Measurements from ENCODE around the gene GLRX3. TPM values are rescaled to one million over a fixed set of nuclear protein-coding genes. Genes with fewer than 3 reads are reported as not detected.

GLRX3 gene
- polyA plus RNA-seq, 1 donor = 66.0 TPM

DNA sequence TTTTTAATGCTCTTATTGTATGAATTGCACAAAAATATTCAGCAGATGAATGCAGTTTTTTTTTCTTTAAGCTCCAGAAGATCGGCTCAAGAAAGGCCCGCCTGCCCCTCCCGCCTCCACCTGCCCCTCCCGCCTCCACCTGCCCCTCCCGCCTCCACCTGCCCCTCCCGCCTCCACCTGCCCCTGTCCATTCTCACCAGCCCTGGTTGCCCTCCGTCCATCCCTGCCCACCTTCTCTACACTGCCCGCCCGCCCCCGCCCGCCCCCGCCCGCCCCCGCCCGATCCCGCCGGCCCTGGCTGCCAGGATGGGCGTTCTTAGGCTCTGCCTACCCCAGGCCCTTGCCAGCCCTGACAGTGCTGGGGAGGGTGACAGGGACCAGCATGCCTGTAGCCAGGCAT lies 67.4 kb downstream of the GLRX3 start:
- no peaks in the 10 kb centered on the region for H3K36me3 ChIP-seq (ENCODE audit: control insufficient read depth, insufficient read depth, low read length)
- no peak overlapping the region for H3K27ac ChIP-seq (ENCODE audit: low read length)
- no peaks in the 10 kb centered on the region for H3K27me3 ChIP-seq (ENCODE audit: control insufficient read depth, insufficient read depth, low read length)
- no peak overlapping the region for H3K4me3 ChIP-seq (ENCODE audit: low read length)
- H3K9me3 ChIP-seq (ENCODE audit: control insufficient read depth, low read depth, low read length) = peaks cover 5% of the 10 kb centered on the region
- no peak for DNase-seq
- H3K4me1 ChIP-seq (ENCODE audit: control insufficient read depth, insufficient read depth, low read length) = no peaks in the 10 kb centered on the region
- WGBS (ENCODE audit: insufficient coverage, low lambda C conversion rate) = no CpG with 5 or more reads among the region's 18 CpGs

DNA sequence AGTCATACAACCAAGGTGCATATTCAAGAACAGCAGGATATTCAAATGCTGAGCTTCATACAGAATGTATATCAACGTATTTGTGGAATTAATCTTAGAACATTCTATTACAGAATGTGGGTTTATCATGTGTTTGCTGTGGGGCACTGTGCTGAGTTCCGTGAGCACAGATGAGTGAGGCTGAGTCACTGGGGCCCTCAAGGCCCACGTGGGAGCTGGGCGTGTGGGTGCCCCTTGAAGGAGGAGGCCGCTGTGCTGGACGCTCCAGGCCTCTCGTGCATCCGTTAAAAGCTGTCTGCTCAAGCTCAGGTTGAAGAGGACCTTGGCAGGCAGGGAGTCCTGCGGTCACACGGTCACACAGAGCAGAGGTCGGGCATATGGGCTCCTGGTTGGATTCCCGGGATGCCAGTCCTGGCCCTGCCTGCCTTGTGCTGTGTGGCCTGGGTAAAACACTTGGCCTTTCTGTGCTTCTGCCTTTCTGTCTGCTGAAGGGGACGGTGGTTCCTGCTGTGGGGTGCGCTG lies 70.1 kb downstream of the GLRX3 start:
- Histone ChIP-seq H3K9me3 (ENCODE audit: control insufficient read depth, low read depth, low read length) (peaks cover 5% of the 10 kb centered on the region), H3K4me1 (ENCODE audit: control insufficient read depth, insufficient read depth, low read length) (no peaks in the 10 kb centered on the region), H3K27ac (ENCODE audit: low read length) (no peak overlapping the region), H3K4me3 (ENCODE audit: low read length) (no peak overlapping the region), H3K27me3 (ENCODE audit: control insufficient read depth, insufficient read depth, low read length) (no peaks in the 10 kb centered on the region), H3K36me3 (ENCODE audit: control insufficient read depth, insufficient read depth, low read length) (no peaks in the 10 kb centered on the region)
- WGBS (ENCODE audit: insufficient coverage, low lambda C conversion rate) = 100% methylated on average over 1 of the region's 14 CpGs
- DNase-seq = no peak

DNA sequence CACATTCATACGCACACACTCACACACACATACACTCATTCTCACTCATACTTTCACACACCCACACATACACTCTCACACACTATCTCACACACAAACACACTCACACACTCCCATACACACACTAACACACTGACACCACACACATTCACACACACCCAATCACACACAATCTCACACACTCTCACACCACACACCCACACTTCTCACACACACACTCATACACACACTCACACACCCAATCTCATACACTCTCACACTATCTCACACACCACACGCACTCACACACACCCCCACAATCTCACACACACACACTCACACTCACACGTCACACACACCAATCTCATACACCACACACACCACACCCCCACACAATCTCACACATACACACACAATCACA lies 71.0 kb downstream of the GLRX3 start:
- Histone ChIP-seq H3K27ac (ENCODE audit: low read length) (no peak overlapping the region), H3K4me1 (ENCODE audit: control insufficient read depth, insufficient read depth, low read length) (no peaks in the 10 kb centered on the region), H3K36me3 (ENCODE audit: control insufficient read depth, insufficient read depth, low read length) (no peaks in the 10 kb centered on the region), H3K4me3 (ENCODE audit: low read length) (no peak overlapping the region), H3K27me3 (ENCODE audit: control insufficient read depth, insufficient read depth, low read length) (no peaks in the 10 kb centered on the region), H3K9me3 (ENCODE audit: control insufficient read depth, low read depth, low read length) (peaks cover 5% of the 10 kb centered on the region)
- WGBS (ENCODE audit: insufficient coverage, low lambda C conversion rate) = no CpG with 5 or more reads among the region's 3 CpGs
- no peak for DNase-seq

DNA sequence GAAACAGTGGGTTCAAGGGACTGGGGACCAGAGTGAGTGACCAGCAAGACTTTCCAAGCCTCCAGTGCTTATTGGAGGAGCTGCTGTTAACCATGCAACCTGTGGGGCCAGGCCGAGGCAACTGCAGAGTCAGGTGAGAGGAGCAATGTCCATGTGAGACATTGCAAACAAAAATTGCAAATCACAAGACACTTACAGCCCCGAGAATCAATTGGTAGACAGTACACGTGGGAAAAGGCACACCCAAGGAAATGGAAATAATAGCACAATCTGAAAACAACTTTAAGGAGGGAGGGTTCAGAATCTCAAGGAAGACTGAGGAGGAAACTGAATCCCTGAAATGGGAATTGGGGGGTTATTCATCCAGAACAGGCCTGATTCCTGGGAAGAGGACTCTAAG lies 72.6 kb downstream of the GLRX3 start:
- no peaks in the 10 kb centered on the region for H3K9me3 ChIP-seq (ENCODE audit: control insufficient read depth, low read depth, low read length)
- no peak overlapping the region for H3K27ac ChIP-seq (ENCODE audit: low read length)
- H3K27me3 ChIP-seq (ENCODE audit: control insufficient read depth, insufficient read depth, low read length) = no peaks in the 10 kb centered on the region
- DNase-seq = no peak
- H3K36me3 ChIP-seq (ENCODE audit: control insufficient read depth, insufficient read depth, low read length) = no peaks in the 10 kb centered on the region
- no peak overlapping the region for H3K4me3 ChIP-seq (ENCODE audit: low read length)
- H3K4me1 ChIP-seq (ENCODE audit: control insufficient read depth, insufficient read depth, low read length) = peaks cover 5% of the 10 kb centered on the region
- no CpG with 5 or more reads among the region's 3 CpGs for WGBS (ENCODE audit: insufficient coverage, low lambda C conversion rate)

DNA sequence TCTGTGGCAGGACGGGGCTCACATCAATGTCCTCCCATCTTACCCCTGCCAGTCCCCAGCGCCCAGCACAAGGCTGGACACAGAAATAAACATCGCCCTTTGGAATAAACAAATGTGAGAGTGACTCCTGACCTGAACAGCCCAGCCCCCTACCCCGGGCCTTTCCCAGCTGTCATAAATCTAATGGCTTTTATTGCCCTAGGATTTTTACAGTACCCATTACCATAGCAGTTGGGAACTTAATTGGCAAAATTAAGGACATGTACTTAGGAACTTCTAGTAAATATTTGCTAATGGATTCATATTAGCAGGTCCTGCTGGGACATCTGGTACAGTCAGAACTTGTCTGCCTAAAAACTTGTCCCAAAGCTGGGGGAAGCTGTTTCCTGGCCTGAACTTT lies 76.6 kb downstream of the GLRX3 start:
- no peak overlapping the region for H3K27ac ChIP-seq (ENCODE audit: low read length)
- WGBS (ENCODE audit: insufficient coverage, low lambda C conversion rate) = no CpG with 5 or more reads among the region's 4 CpGs
- no peaks in the 10 kb centered on the region for H3K36me3 ChIP-seq (ENCODE audit: control insufficient read depth, insufficient read depth, low read length)
- H3K4me1 ChIP-seq (ENCODE audit: control insufficient read depth, insufficient read depth, low read length) = peaks cover 5% of the 10 kb centered on the region
- peak in 1 of 2 donors; percentile 5 for DNase-seq
- H3K4me3 ChIP-seq (ENCODE audit: low read length) = no peak overlapping the region
- H3K27me3 ChIP-seq (ENCODE audit: control insufficient read depth, insufficient read depth, low read length) = no peaks in the 10 kb centered on the region
- H3K9me3 ChIP-seq (ENCODE audit: control insufficient read depth, low read depth, low read length) = no peaks in the 10 kb centered on the region

DNA sequence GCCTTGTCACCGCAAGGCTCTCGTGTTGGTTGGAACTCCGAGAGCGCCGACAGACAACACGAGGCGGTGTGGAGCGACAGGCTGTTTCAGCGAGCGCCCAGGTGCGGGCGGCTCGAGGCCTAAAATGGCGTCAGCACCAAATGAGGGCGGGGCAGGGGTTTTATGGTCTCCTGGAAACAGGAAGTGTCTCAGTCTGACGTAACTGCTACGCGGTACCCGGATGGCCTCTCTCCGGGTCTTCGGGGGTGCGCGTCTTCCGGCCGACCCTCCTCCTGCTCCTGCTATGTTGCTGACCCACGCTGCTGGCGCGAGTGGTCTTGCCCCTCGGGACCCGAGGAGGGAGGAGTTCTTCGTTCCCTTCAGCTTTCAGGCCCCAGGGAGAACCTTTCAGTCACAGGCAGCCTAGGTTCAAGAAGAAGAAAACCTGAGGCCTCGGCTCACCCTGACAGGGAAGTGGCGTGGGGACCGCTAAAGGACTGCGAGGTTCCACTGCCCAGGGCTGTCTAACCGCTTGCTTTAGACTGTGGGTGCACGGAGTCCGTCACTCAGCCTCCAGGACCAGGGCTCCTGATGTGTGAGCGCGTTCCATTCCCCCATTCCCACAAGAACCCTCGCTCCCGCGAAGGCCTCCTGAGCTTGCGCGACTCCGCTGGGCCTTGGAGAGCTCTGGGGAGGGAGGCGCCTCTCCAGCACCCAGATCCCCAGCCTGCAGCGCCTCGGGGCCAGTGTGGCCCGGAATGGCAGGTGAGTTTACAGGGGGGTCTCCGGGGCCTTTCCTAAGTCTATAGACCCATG lies 77.3 kb downstream of the GLRX3 start:
- Histone ChIP-seq H3K4me1 (ENCODE audit: control insufficient read depth, insufficient read depth, low read length) (peaks cover 5% of the 10 kb centered on the region), H3K4me3 (ENCODE audit: low read length) (no peak overlapping the region), H3K27ac (ENCODE audit: low read length) (no peak overlapping the region), H3K36me3 (ENCODE audit: control insufficient read depth, insufficient read depth, low read length) (no peaks in the 10 kb centered on the region), H3K9me3 (ENCODE audit: control insufficient read depth, low read depth, low read length) (no peaks in the 10 kb centered on the region), H3K27me3 (ENCODE audit: control insufficient read depth, insufficient read depth, low read length) (no peaks in the 10 kb centered on the region)
- 100% methylated on average over 3 of the region's 51 CpGs for WGBS (ENCODE audit: insufficient coverage, low lambda C conversion rate)
- no peak for DNase-seq

DNA sequence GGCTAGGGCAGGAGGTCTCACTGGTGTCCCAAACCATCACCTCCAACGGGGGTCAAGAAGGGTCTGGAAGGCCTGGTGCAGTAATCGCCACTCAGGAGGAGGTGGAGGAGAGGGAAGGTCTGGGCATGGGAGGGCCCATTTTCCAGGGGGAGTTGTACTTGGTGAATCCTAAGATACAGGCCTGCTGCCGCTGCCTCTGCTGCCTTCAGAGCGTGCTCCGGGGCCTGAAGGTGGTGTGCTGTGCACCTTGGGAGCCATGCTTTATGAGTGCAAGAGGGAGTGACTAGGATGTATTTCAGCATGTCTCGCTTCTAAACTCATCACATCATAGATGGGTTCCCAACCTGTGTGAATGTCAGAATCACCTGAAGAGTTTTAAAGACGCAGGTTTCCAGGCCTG lies 78.2 kb downstream of the GLRX3 start:
- WGBS (ENCODE audit: insufficient coverage, low lambda C conversion rate) = no CpG with 5 or more reads among the region's 7 CpGs
- H3K4me3 ChIP-seq (ENCODE audit: low read length) = no peak overlapping the region
- DNase-seq = no peak
- no peaks in the 10 kb centered on the region for H3K9me3 ChIP-seq (ENCODE audit: control insufficient read depth, low read depth, low read length)
- H3K4me1 ChIP-seq (ENCODE audit: control insufficient read depth, insufficient read depth, low read length) = peaks cover 5% of the 10 kb centered on the region
- H3K27ac ChIP-seq (ENCODE audit: low read length) = no peak overlapping the region
- H3K36me3 ChIP-seq (ENCODE audit: control insufficient read depth, insufficient read depth, low read length) = no peaks in the 10 kb centered on the region
- H3K27me3 ChIP-seq (ENCODE audit: control insufficient read depth, insufficient read depth, low read length) = no peaks in the 10 kb centered on the region

DNA sequence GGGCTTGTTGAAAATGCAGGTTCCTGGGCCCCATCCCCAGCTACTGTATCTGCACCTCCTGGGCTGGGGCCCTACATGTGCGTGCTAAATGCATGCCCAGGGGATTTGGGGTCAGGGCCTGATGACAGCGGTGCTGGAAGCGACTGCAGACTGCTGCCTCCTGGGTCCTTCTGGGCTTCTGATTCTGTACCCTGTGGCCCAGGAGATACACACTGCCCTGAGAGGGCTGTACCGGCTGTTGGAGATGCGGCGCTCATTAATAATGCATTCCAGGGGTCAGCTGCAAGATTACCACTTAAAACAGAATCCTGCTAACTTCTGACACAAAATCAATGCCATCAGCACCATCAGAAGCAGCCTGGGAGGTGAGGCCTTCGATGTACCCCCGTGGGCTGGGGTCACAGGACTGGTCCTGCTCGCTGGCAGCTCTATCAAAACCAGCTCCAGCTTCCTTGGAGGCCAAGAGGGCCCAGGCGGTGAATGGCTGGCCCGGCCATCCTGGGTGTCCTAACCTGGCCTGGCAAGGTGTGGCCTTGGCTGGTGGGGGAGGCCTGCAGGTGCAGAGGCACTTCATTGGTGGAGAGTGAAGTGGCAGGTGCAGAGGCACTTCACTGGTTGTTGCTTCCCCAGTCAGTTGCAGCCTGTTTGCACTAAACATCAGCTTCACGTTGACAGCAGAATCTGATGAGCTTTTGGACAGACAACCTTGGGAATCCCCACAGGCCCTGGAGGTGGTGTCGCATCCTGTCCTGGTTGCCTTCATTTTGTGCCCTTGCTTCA lies 79.2 kb downstream of the GLRX3 start:
- Histone ChIP-seq H3K27me3 (ENCODE audit: control insufficient read depth, insufficient read depth, low read length) (no peaks in the 10 kb centered on the region), H3K4me1 (ENCODE audit: control insufficient read depth, insufficient read depth, low read length) (peaks cover 5% of the 10 kb centered on the region), H3K27ac (ENCODE audit: low read length) (no peak overlapping the region), H3K4me3 (ENCODE audit: low read length) (no peak overlapping the region), H3K36me3 (ENCODE audit: control insufficient read depth, insufficient read depth, low read length) (no peaks in the 10 kb centered on the region), H3K9me3 (ENCODE audit: control insufficient read depth, low read depth, low read length) (no peaks in the 10 kb centered on the region)
- no peak for DNase-seq
- WGBS (ENCODE audit: insufficient coverage, low lambda C conversion rate) = no CpG with 5 or more reads among the region's 13 CpGs

DNA sequence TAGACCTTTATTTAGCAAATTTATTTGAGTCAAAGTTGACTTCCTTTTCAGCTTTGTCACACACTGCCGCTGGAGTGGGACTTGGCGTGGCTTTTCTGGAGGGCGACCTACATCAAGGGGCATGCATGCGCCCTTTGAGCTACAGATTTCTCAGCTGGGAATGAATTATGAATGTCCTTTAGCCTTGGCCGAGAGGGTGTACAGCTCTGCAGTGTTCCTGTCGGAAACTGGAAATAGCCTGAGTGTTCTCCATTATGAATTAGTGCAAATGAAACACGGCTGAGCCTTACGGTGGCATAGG lies 79.7 kb downstream of the GLRX3 start:
- no peaks in the 10 kb centered on the region for H3K9me3 ChIP-seq (ENCODE audit: control insufficient read depth, low read depth, low read length)
- peaks cover 5% of the 10 kb centered on the region for H3K4me1 ChIP-seq (ENCODE audit: control insufficient read depth, insufficient read depth, low read length)
- no peak for DNase-seq
- H3K27me3 ChIP-seq (ENCODE audit: control insufficient read depth, insufficient read depth, low read length) = no peaks in the 10 kb centered on the region
- no peaks in the 10 kb centered on the region for H3K36me3 ChIP-seq (ENCODE audit: control insufficient read depth, insufficient read depth, low read length)
- no peak overlapping the region for H3K4me3 ChIP-seq (ENCODE audit: low read length)
- WGBS (ENCODE audit: insufficient coverage, low lambda C conversion rate) = 83% methylated on average over 2 of the region's 8 CpGs
- H3K27ac ChIP-seq (ENCODE audit: low read length) = no peak overlapping the region

DNA sequence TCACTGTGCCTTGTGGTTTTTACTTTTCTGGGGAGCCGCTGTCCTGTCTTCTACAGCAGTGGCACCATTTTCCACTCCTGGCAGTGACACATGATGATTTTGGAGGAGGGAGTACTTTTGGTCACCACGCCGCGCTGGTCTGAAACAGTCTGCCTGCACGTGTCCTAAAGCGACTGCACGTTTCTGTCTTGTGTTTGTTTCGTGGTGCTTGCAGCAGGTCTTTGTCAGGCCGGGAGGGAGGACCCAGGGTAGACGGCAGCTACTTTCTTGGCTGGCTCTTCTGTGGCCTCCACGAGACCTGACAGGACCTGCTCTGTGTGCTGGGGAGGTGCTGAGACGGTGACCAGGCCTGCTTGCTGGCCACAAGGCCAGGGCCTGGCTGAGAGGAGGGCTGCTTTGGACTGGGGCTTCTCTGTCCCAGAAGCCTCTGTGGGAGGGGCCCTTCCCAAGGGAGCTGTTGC lies 82.0 kb downstream of the GLRX3 start:
- Histone ChIP-seq H3K9me3 (ENCODE audit: control insufficient read depth, low read depth, low read length) (no peaks in the 10 kb centered on the region), H3K36me3 (ENCODE audit: control insufficient read depth, insufficient read depth, low read length) (no peaks in the 10 kb centered on the region), H3K27ac (ENCODE audit: low read length) (no peak overlapping the region), H3K27me3 (ENCODE audit: control insufficient read depth, insufficient read depth, low read length) (no peaks in the 10 kb centered on the region), H3K4me3 (ENCODE audit: low read length) (no peak overlapping the region), H3K4me1 (ENCODE audit: control insufficient read depth, insufficient read depth, low read length) (peaks cover under 1% of the 10 kb centered on the region)
- no CpG with 5 or more reads among the region's 12 CpGs for WGBS (ENCODE audit: insufficient coverage, low lambda C conversion rate)
- no peak for DNase-seq
